Natural killer cell (primary cell): ENCODE measurements around the gene KLHL25. TPM values are rescaled to one million over a fixed set of nuclear protein-coding genes. Genes with fewer than 3 reads are reported as not detected.
"Not testable (repeated sequence)": the region's sequence is repeated elsewhere in the genome, so short reads cannot be mapped to it uniquely, and the experiment has no call there.

Source experiments
- ATAC-seq, 3 donors: fragments of 150-1000 bp in 2 of 3; fragments of 200-7000 bp in 1 of 3; cut with Tn5 transposase; 1 replicate in 1 of 3; 2 replicates in 2 of 3; pipeline ENCODE4 v1.10.0; 2021; ENCODE audit warnings: mild to moderate bottlenecking in 2 of 3, moderate library complexity in 2 of 3
- DNase-seq, 2 donors: peaks; one replicate each; pipeline versions ENCODE4 v3.0.0 to v3.0.0-alpha.2; 2013 to 2021; ENCODE audit warnings: mixed read lengths in 1 of 2
- H3K27ac ChIP-seq: one replicate; pipeline ENCODE4 v1.5.1; 2013; ENCODE audit warnings: mild to moderate bottlenecking, low read length
- H3K27me3 ChIP-seq: one replicate; pipeline ENCODE4 v1.6.1; 2013; ENCODE audit warnings: low read length; ENCODE audit not compliant: control insufficient read depth, insufficient read depth
- H3K36me3 ChIP-seq: one replicate; pipeline ENCODE4 v1.6.1; 2013; ENCODE audit warnings: low read length; ENCODE audit not compliant: control insufficient read depth, insufficient read depth
- H3K4me1 ChIP-seq: one replicate; pipeline ENCODE4 v1.6.1; 2013; ENCODE audit warnings: low read length; ENCODE audit not compliant: control insufficient read depth, insufficient read depth
- H3K4me3 ChIP-seq: one replicate; pipeline ENCODE4 v1.5.1; 2013; ENCODE audit warnings: low read length
- H3K9me3 ChIP-seq: one replicate; pipeline ENCODE4 v1.6.1; 2013; ENCODE audit warnings: low read length; ENCODE audit not compliant: control insufficient read depth, insufficient read depth
- H3K27ac Mint-ChIP-seq, 2 donors: one replicate each; pipeline ENCODE4 v1.8.0; 2022; ENCODE audit warnings: mild to moderate bottlenecking in 2 of 2, mixed read lengths in 2 of 2, moderate library complexity in 1 of 2
- H3K27me3 Mint-ChIP-seq, 2 donors: one replicate each; pipeline ENCODE4 v1.8.0; 2022; ENCODE audit warnings: low read depth in 2 of 2, mixed read lengths in 2 of 2
- H3K36me3 Mint-ChIP-seq: one replicate; pipeline ENCODE4 v1.8.0; 2022; ENCODE audit warnings: mixed read lengths
- H3K4me1 Mint-ChIP-seq, 2 donors: one replicate each; pipeline ENCODE4 v1.8.0; 2022; ENCODE audit warnings: mixed read lengths in 2 of 2
- H3K4me3 Mint-ChIP-seq: one replicate; pipeline ENCODE4 v1.8.0; 2022; ENCODE audit warnings: mild to moderate bottlenecking, moderate library complexity, mixed read lengths
- H3K9me3 Mint-ChIP-seq, 2 donors: one replicate each; pipeline ENCODE4 v1.8.0; 2022; ENCODE audit warnings: mixed read lengths in 2 of 2
- CTCF ChIP-seq: fragments of 200-600 bp; IDR thresholded peaks from one replicate; pipeline ENCODE4 v1.8.0; 2022; ENCODE audit warnings: antibody characterized with exemption
- WGBS: methylation state at CpG from one replicate; pipeline ENCODE4 v1.1.7; 2013; ENCODE audit warnings: missing lambda C conversion rate; ENCODE audit not compliant: insufficient coverage; 5-methylcytosine and 5-hydroxymethylcytosine counted together
- intact Hi-C: fragments of 100-400 bp; cut with micrococcal nuclease; formaldehyde crosslinking; loops from one replicate; pipeline ENCODE4 v1.14.2; 2022
- total RNA-seq, 4 donors: library from RNA; stranded (reverse); fragments of 120-200 nt in 1 of 4; gene quantifications; one replicate each; pipeline versions ENCODE4 v1.2.3 to v1.2.4, GENCODE V29; 2013 to 2022

Gene KLHL25
- total RNA-seq, 3 donors from 2014 or later (not counting 1 experiment from before 2014, with no cell fraction given): 6.5 to 16.2 (median 10.4) TPM

GRCh38 chr15:85810075-85810474 is 15.3 kb upstream of the KLHL25 start:
- H3K27ac Mint-ChIP-seq: no peak overlapping the region
- no peak for TF ChIP-seq CTCF
- no peak overlapping the region for H3K27ac ChIP-seq
- no peaks in the 10 kb centered on the region for H3K27me3 Mint-ChIP-seq
- no peaks in the 10 kb centered on the region for H3K36me3 Mint-ChIP-seq
- no peaks in the 10 kb centered on the region for H3K9me3 Mint-ChIP-seq
- DNase-seq (no peak), ATAC-seq (no peak)
- H3K4me1 ChIP-seq: no peaks in the 10 kb centered on the region
- 92% methylated on average over 3 of the region's 3 CpGs for WGBS
- no peak overlapping the region for H3K4me3 ChIP-seq
- no peaks in the 10 kb centered on the region for H3K27me3 ChIP-seq
- no peaks in the 10 kb centered on the region for H3K4me1 Mint-ChIP-seq
- intact Hi-C loops: no loop called here
- no peak overlapping the region for H3K4me3 Mint-ChIP-seq
- H3K9me3 ChIP-seq: no peaks in the 10 kb centered on the region
- H3K36me3 ChIP-seq: no peaks in the 10 kb centered on the region

- no peak overlapping the region for H3K4me3 Mint-ChIP-seq
- WGBS: no CpG with 5 or more reads among the region's 3 CpGs
Measured at GRCh38 chr15:85805420-85805819, 10.7 kb upstream of the KLHL25 start.

GRCh38 chr15:85804481-85805170 is 9.9 kb upstream of the KLHL25 start:
- H3K4me1 Mint-ChIP-seq: no peaks in the 10 kb centered on the region
- ATAC-seq: no peak

More at GRCh38 chr15:85805420-85805819, 10.7 kb upstream of the KLHL25 start:
- Mint-ChIP-seq H3K4me1 (no peaks in the 10 kb centered on the region), H3K27ac (no peak overlapping the region), H3K27me3 (peaks cover 0 to 4% of the 10 kb centered on the region in 2 donors), H3K36me3 (no peaks in the 10 kb centered on the region), H3K9me3 (no peaks in the 10 kb centered on the region)
- no peak overlapping the region for H3K4me3 ChIP-seq
- intact Hi-C loops: no loop called here
- TF ChIP-seq CTCF: no peak
- H3K27ac ChIP-seq: no peak overlapping the region
- H3K9me3 ChIP-seq: no peaks in the 10 kb centered on the region
- H3K27me3 ChIP-seq: no peaks in the 10 kb centered on the region
- ATAC-seq (no peak), DNase-seq (no peak)
- no peaks in the 10 kb centered on the region for H3K36me3 ChIP-seq
- H3K4me1 ChIP-seq: no peaks in the 10 kb centered on the region

GRCh38 chr15:85802617-85803016 is 7.9 kb upstream of the KLHL25 start:
- H3K9me3 Mint-ChIP-seq, DNase-seq, H3K4me3 ChIP-seq, H3K27ac Mint-ChIP-seq, H3K36me3 Mint-ChIP-seq, H3K27me3 ChIP-seq, H3K36me3 ChIP-seq, H3K9me3 ChIP-seq, ATAC-seq, H3K27me3 Mint-ChIP-seq, intact Hi-C loops, H3K4me1 Mint-ChIP-seq, H3K4me3 Mint-ChIP-seq, H3K4me1 ChIP-seq, H3K27ac ChIP-seq: not testable (repeated sequence)
- WGBS: 89% methylated on average over 7 of the region's 9 CpGs

More at GRCh38 chr15:85804481-85805170, 9.9 kb upstream of the KLHL25 start:
- no peaks in the 10 kb centered on the region for H3K9me3 ChIP-seq
- H3K36me3 ChIP-seq: no peaks in the 10 kb centered on the region
- Mint-ChIP-seq H3K27ac (no peak overlapping the region), H3K27me3 (peaks cover 0 to 5% of the 10 kb centered on the region in 2 donors), H3K4me3 (no peak overlapping the region), H3K9me3 (no peaks in the 10 kb centered on the region), H3K36me3 (no peaks in the 10 kb centered on the region)
- WGBS: 69% methylated on average over 6 of the region's 7 CpGs
- H3K4me1 ChIP-seq: no peaks in the 10 kb centered on the region
- DNase-seq: no peak
- no peak for TF ChIP-seq CTCF
- no peak overlapping the region for H3K4me3 ChIP-seq
- intact Hi-C loops: no loop called here
- no peak overlapping the region for H3K27ac ChIP-seq
- no peaks in the 10 kb centered on the region for H3K27me3 ChIP-seq
